ENCODE results near the gene SMO.

- TF ChIP-seq BHLHE40 (IDR thresholded peaks at IDR 0.05; ENCODE audit: borderline replicate concordance) (no peak), SP1 (IDR thresholded peaks at IDR 0.05) (no peak)
Measured at GRCh38 chr7:129252128-129252527, 63.7 kb downstream of the SMO start.

All from HEK293T (cell line).